ENCODE data around the gene PABPC3. TPM values are rescaled to one million over a fixed set of nuclear protein-coding genes. Genes with fewer than 3 reads are reported as not detected.

PABPC3 gene
- total RNA-seq (2014; rRNA removed; shearing (Covaris generic)), result 0.03 and 0.04 TPM in 2 replicates

GRCh38 chr13:25095851-25096453 is at the start of gene PABPC3:
Gene PABPC3 (plus strand): TSS chr13:25096136. CDS start chr13:25096199, 63 bp downstream.
- Histone ChIP-seq H3K36me3 (replicated peaks; ENCODE audit: control insufficient read depth, insufficient read depth, low read length) (no peaks in the 10 kb centered on the region), H3K27me3 (ENCODE audit: control insufficient read depth, insufficient read depth, low read length) (no peaks in the 10 kb centered on the region), H3K4me3 (ENCODE audit: insufficient read depth, low read depth, low read length) (no peak within 1 kb of the TSS)
- no peak for DNase-seq

DNA sequence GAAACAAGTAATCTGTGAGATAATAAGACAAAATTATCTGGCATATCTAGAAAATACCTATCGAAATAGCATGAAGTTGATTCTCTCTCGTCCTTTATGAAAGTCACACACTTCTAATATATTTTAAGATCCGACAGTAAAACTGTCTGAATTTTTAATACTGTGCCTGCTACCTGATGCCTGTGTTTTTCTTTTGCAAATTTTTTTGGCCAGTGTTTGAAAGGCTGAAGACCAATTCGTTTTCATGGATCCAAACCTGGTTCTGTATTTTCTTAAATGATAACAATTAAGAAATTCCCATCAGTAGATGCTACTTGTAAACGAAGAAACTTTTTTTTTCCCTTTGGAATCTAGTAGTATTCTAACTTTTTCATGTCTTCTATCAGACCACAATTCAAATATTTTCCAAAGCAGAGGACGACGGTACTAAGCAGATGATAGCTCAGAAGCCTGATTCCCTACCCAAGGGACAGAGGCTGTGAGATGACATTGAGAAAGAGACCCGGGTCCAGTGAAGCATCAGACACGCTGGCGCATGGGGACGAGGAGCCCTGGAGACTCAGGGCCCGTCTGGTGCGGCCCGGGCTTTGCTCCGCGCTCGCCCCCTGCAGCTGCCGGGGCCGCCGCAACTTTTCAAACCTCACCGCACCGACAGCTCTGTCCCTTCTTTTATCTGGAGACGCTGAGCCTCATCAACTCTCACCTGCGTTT is 49.5 kb upstream of the PABPC3 start:
- peaks cover 14% of the 10 kb centered on the region for H3K27me3 ChIP-seq (ENCODE audit: control insufficient read depth, insufficient read depth, low read length)
- H3K36me3 ChIP-seq (replicated peaks; ENCODE audit: control insufficient read depth, insufficient read depth, low read length), result no peaks in the 10 kb centered on the region
- peak overlapping the region; percentile 67 for H3K4me3 ChIP-seq (ENCODE audit: insufficient read depth, low read depth, low read length)
- peak; percentile 85 for DNase-seq

GRCh38 chr13:25046985-25047511 is 48.9 kb upstream of the PABPC3 start:
- Histone ChIP-seq H3K4me3 (ENCODE audit: insufficient read depth, low read depth, low read length) (peak overlapping the region; percentile 67), H3K27me3 (ENCODE audit: control insufficient read depth, insufficient read depth, low read length) (peaks cover 14% of the 10 kb centered on the region), H3K36me3 (replicated peaks; ENCODE audit: control insufficient read depth, insufficient read depth, low read length) (no peaks in the 10 kb centered on the region)
- DNase-seq, result peak; percentile 84

- Histone ChIP-seq H3K36me3 (replicated peaks; ENCODE audit: control insufficient read depth, insufficient read depth, low read length) (no peaks in the 10 kb centered on the region), H3K27me3 (ENCODE audit: control insufficient read depth, insufficient read depth, low read length) (peaks cover 9% of the 10 kb centered on the region), H3K4me3 (ENCODE audit: insufficient read depth, low read depth, low read length) (no peak overlapping the region)
- no peak for DNase-seq
Observed at GRCh38 chr13:25051065-25051464, 44.9 kb upstream of the PABPC3 start.

GRCh38 chr13:25059166-25059565 is 36.8 kb upstream of the PABPC3 start:
- no peak for DNase-seq
- Histone ChIP-seq H3K27me3 (ENCODE audit: control insufficient read depth, insufficient read depth, low read length) (no peaks in the 10 kb centered on the region), H3K36me3 (replicated peaks; ENCODE audit: control insufficient read depth, insufficient read depth, low read length) (no peaks in the 10 kb centered on the region), H3K4me3 (ENCODE audit: insufficient read depth, low read depth, low read length) (no peak overlapping the region)

- no peaks in the 10 kb centered on the region for H3K36me3 ChIP-seq (replicated peaks; ENCODE audit: control insufficient read depth, insufficient read depth, low read length)
- no peak overlapping the region for H3K4me3 ChIP-seq (ENCODE audit: insufficient read depth, low read depth, low read length)
- H3K27me3 ChIP-seq (ENCODE audit: control insufficient read depth, insufficient read depth, low read length), result no peaks in the 10 kb centered on the region
- no peak for DNase-seq
Observed at GRCh38 chr13:25059958-25060357, 36.0 kb upstream of the PABPC3 start.

DNA sequence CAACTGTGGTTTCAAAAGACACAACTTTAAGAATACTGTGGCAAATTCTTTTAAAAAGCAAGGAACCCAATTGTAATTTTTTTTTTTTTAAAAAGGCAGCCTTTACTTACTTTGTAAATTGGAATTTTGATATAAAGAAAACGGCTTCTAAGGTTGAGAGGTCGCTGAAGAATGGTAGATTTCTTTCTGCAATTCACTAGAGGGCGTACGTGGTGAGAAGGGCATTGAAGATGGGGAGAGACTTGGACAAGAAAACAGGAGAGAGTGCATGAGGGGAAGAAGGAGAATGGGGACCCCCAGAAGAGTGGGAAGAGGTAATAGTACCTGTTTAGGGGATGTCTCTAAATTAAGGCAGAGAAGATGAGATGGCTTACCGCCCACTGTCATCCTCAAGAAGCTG is 33.5 kb upstream of the PABPC3 start:
- Histone ChIP-seq H3K36me3 (replicated peaks; ENCODE audit: control insufficient read depth, insufficient read depth, low read length) (no peaks in the 10 kb centered on the region), H3K27me3 (ENCODE audit: control insufficient read depth, insufficient read depth, low read length) (no peaks in the 10 kb centered on the region), H3K4me3 (ENCODE audit: insufficient read depth, low read depth, low read length) (no peak overlapping the region)
- peak; percentile 29 for DNase-seq

- H3K4me3 ChIP-seq (ENCODE audit: insufficient read depth, low read depth, low read length), result no peak overlapping the region
- no peak for DNase-seq
- no peaks in the 10 kb centered on the region for H3K27me3 ChIP-seq (ENCODE audit: control insufficient read depth, insufficient read depth, low read length)
- H3K36me3 ChIP-seq (replicated peaks; ENCODE audit: control insufficient read depth, insufficient read depth, low read length), result no peaks in the 10 kb centered on the region
Observed at GRCh38 chr13:25064396-25064795, 31.5 kb upstream of the PABPC3 start.

- no peak overlapping the region for H3K4me3 ChIP-seq (ENCODE audit: insufficient read depth, low read depth, low read length)
- H3K36me3 ChIP-seq (replicated peaks; ENCODE audit: control insufficient read depth, insufficient read depth, low read length), result no peaks in the 10 kb centered on the region
- no peaks in the 10 kb centered on the region for H3K27me3 ChIP-seq (ENCODE audit: control insufficient read depth, insufficient read depth, low read length)
- DNase-seq, result no peak
Observed at GRCh38 chr13:25065974-25066770, 29.8 kb upstream of the PABPC3 start.

- H3K36me3 ChIP-seq (replicated peaks; ENCODE audit: control insufficient read depth, insufficient read depth, low read length), result no peaks in the 10 kb centered on the region
- DNase-seq, result peak; percentile 39
- H3K27me3 ChIP-seq (ENCODE audit: control insufficient read depth, insufficient read depth, low read length), result no peaks in the 10 kb centered on the region
- no peak overlapping the region for H3K4me3 ChIP-seq (ENCODE audit: insufficient read depth, low read depth, low read length)
Observed at GRCh38 chr13:25067064-25067463, 28.9 kb upstream of the PABPC3 start.

- no peaks in the 10 kb centered on the region for H3K27me3 ChIP-seq (ENCODE audit: control insufficient read depth, insufficient read depth, low read length)
- peak; percentile 27 for DNase-seq
- H3K4me3 ChIP-seq (ENCODE audit: insufficient read depth, low read depth, low read length), result no peak overlapping the region
- H3K36me3 ChIP-seq (replicated peaks; ENCODE audit: control insufficient read depth, insufficient read depth, low read length), result no peaks in the 10 kb centered on the region
Observed at GRCh38 chr13:25068810-25069209, 27.1 kb upstream of the PABPC3 start.

DNA sequence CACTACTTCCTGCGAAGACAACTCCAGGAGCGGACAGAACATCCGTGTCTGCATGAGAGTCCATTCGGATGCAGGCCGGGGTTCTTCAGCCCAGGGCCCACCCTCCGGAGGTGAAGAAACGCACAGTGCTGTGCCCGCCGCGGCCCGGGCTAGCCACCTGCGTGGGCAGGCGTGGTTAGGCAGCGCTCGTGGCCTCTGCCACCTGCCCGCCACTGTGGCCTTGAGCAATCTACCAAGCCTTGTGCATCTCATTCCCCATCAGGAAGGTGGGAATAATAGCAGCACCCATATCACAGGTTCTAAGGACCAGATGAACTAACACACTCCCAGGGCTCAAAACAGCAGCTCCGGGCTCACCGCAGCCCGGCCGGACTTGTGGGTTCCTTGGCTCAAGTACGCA is 26.7 kb upstream of the PABPC3 start:
- Histone ChIP-seq H3K36me3 (replicated peaks; ENCODE audit: control insufficient read depth, insufficient read depth, low read length) (no peaks in the 10 kb centered on the region), H3K27me3 (ENCODE audit: control insufficient read depth, insufficient read depth, low read length) (no peaks in the 10 kb centered on the region), H3K4me3 (ENCODE audit: insufficient read depth, low read depth, low read length) (no peak overlapping the region)
- DNase-seq, result peak; percentile 16

DNA sequence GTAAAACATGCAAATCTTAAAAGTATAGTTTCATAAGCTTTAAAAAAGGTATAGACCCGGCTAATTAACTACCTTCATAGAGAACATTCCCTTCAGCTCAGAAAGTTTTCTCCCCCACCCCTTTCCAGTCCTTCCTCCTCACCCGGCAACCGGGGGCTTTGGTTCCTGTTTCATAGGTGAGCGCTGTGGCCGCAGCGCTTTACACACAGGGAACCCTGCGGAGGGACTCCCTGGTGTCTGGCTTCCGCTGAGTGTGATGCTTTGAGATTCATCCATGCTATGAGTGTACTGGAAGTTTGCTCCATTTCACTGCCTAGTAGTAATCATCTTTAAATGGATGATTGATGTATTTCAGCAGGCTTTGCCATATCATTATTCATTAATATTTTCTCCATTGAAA is 26.0 kb upstream of the PABPC3 start:
- H3K4me3 ChIP-seq (ENCODE audit: insufficient read depth, low read depth, low read length), result no peak overlapping the region
- H3K27me3 ChIP-seq (ENCODE audit: control insufficient read depth, insufficient read depth, low read length), result no peaks in the 10 kb centered on the region
- no peaks in the 10 kb centered on the region for H3K36me3 ChIP-seq (replicated peaks; ENCODE audit: control insufficient read depth, insufficient read depth, low read length)
- DNase-seq, result peak; percentile 53

DNA sequence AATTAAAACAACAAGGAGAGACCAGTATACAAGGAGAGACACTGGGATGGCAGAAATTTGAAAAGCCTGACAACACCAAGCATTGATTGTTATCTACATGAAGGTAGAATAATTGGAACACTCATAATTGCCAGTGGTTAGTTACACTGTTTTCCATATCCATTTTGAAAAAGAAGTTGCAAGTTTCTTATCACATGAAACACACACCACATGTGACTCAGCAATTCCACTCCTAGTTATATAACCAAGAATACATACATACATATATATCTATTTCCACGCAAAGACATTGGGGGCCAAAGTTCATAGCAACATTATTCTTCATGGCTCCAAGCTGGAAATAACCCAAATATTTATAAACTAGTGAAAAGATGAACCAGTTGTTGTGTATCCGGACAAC is 15.2 kb upstream of the PABPC3 start:
- Histone ChIP-seq H3K4me3 (ENCODE audit: insufficient read depth, low read depth, low read length) (no peak overlapping the region), H3K27me3 (ENCODE audit: control insufficient read depth, insufficient read depth, low read length) (no peaks in the 10 kb centered on the region), H3K36me3 (replicated peaks; ENCODE audit: control insufficient read depth, insufficient read depth, low read length) (no peaks in the 10 kb centered on the region)
- DNase-seq, result no peak

DNA sequence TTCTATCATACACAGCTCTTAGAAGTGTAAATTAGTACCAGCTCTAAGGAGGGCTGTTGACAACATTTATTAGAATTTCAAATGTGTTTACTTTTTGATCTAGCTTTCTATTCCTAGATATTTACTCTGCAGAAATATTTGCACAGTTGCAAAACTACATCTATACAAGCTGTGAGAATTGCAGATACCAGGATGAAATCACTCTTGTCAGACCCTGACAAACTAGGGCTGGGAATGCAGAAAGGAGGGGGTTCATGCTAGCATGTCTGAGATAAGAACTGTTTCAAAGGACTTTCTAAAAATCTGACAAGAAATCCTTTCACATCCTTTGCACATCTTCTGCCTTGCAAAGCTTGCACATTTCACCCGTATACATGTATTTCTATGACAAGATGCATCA is 11.8 kb upstream of the PABPC3 start:
- no peak overlapping the region for H3K4me3 ChIP-seq (ENCODE audit: insufficient read depth, low read depth, low read length)
- H3K36me3 ChIP-seq (replicated peaks; ENCODE audit: control insufficient read depth, insufficient read depth, low read length), result no peaks in the 10 kb centered on the region
- no peak for DNase-seq
- H3K27me3 ChIP-seq (ENCODE audit: control insufficient read depth, insufficient read depth, low read length), result no peaks in the 10 kb centered on the region

Data from H7 (cell line).